H1 (cell line): ENCODE measurements around the gene APOL2. TPM values are rescaled to one million over a fixed set of nuclear protein-coding genes. Genes with fewer than 3 reads are reported as not detected.
A peak's percentile ranks its signal among the peaks of the same experiment; 100 is the strongest.

Source experiments
- ASH2L ChIP-seq: fragments of 200-600, 300-600 bp; sonication (generic); IDR thresholded peaks from one replicate; pipeline ENCODE4 v1.7.1; 2017; ENCODE audit warnings: low read length
- BRCA1 ChIP-seq: IDR thresholded peaks from 2 replicates; pipeline ENCODE4 v1.6.1; 2012; ENCODE audit warnings: low read depth, low read length, improper control_type of control experiment
- EGR1 ChIP-seq: IDR thresholded peaks from 2 replicates; pipeline ENCODE4 v1.6.1; 2011; ENCODE audit warnings: low read depth, low read length, borderline replicate concordance
- HDAC2 ChIP-seq, 2 experiments: fragments of 300-600 bp in 1 of 2; sonication (generic) in 1 of 2; IDR thresholded peaks; 2 replicates each; pipeline ENCODE4 v1.6.1; 2011 to 2012; ENCODE audit warnings: low read depth in 2 of 2, low read length in 2 of 2, mild to moderate bottlenecking in 2 of 2, moderate library complexity in 2 of 2, borderline replicate concordance in 1 of 2, inconsistent platforms in 1 of 2
- JUN ChIP-seq: IDR thresholded peaks from 2 replicates; pipeline ENCODE4 v1.6.1; 2011; ENCODE audit warnings: low read depth, mild to moderate bottlenecking, improper control_type of control experiment, low read length
- KDM1A ChIP-seq: fragments of 200-600, 300-600 bp; sonication (generic); IDR thresholded peaks from 2 replicates; pipeline ENCODE4 v1.7.1; 2016; ENCODE audit warnings: mild to moderate bottlenecking, low read length, borderline replicate concordance
- POLR2A ChIP-seq, 2 experiments: IDR thresholded peaks; 1 replicate in 1 of 2; 2 replicates in 1 of 2; pipeline ENCODE4 v1.6.1; 2011; ENCODE audit warnings: low read depth in 2 of 2, low read length in 2 of 2, mild to moderate bottlenecking in 2 of 2; ENCODE audit errors: control extremely low read depth in 1 of 2
- RBBP5 ChIP-seq: IDR thresholded peaks from 2 replicates; pipeline ENCODE4 v1.7.1; 2012; ENCODE audit warnings: low read depth, mild to moderate bottlenecking, inconsistent platforms, low read length, moderate library complexity, borderline replicate concordance
- TCF12 ChIP-seq: IDR thresholded peaks from 2 replicates; pipeline ENCODE4 v1.6.1; 2011; ENCODE audit warnings: low read depth, mild to moderate bottlenecking, low read length
- polyA plus RNA-seq, 7 experiments: library from polyadenylated mRNA; depleted of rRNA in 3 of 7; stranded (reverse) in 5 of 7; unstranded in 2 of 7; fragments of >200 nt in 5 of 7; fragments of 200-250 nt in 2 of 7; gene quantifications; 1 replicate in 5 of 7; 2 replicates in 1 of 7; 4 replicates in 1 of 7; pipeline versions ENCODE4 v1.2.1 to v1.2.3, GENCODE V29; 2011 to 2013; ENCODE audit warnings: missing spikeins in 2 of 7, mixed read lengths in 2 of 7
- total RNA-seq: library from RNA; stranded (reverse); fragmentation: NEBNext Ultra II Directional; extraction: Animal tissue kit (Norgen Biotek cat#: 25700); gene quantifications from 2 replicates; pipeline ENCODE4 v1.2.1, GENCODE V29; 2021
- TF ChIP-seq, protein P1 (sequence below): IDR thresholded peaks from 2 replicates; pipeline ENCODE4 v1.6.1; 2012; ENCODE audit warnings: inconsistent platforms
- TF ChIP-seq, protein P2 (sequence below): IDR thresholded peaks from 2 replicates; pipeline ENCODE4 v1.6.1; 2012; ENCODE audit warnings: inconsistent platforms

Gene APOL2
- total and polyA plus RNA-seq, 2 of the 8 experiments (the other 6 are each of a cell fraction or from before 2014, with no cell fraction given) = 8.1 to 11.0 TPM

DNA sequence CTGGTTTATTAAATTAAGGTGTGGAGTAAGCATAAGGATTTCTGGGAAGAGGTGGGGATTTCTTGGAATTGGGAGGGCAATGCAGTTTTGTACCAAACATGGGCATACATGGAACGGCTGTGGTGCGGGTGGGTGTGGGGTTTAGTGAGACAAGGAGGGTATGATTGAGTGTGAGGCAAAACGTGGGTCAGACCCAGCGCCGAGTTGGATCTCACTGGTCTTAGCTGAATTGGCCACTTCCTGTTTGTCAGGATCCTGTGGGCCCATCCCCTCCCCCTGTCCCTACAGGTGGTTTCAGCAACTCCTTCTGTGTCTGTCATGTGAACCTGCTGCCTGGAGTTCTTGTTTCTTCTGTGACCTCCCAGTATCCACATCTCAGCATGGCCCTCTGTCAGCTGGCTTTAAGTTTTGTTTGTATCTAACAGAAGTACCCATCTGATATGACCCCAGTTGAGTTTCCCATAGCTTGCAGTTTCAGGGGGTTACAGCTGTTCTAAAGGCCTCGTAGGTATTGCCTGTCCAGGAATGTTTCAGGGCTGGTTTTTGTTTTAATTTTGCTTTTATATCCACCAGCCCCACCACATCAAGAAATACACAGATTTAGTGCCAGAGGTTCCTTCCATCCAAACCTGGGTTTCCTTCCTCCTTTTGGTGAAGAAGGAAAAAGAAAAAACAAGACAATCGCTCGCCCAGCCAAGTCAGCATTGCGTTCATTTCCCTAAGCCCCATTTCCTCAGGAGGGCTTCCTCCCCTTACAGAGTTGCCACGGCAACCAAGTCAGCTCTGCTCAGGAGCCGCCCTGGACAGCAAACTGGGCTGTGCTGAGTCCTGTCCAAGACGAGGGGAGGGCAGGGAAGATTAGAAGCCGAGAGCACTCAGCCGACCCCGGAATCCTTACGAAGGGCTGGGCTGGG is 19.6 kb upstream of the APOL2 start (continued):
- TF ChIP-seq, protein P1, sequence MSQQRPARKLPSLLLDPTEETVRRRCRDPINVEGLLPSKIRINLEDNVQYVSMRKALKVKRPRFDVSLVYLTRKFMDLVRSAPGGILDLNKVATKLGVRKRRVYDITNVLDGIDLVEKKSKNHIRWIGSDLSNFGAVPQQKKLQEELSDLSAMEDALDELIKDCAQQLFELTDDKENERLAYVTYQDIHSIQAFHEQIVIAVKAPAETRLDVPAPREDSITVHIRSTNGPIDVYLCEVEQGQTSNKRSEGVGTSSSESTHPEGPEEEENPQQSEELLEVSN = no peak
- TF ChIP-seq ASH2L (peak; percentile 53), RBBP5 (peak; percentile 78), EGR1 (no peak), BRCA1 (no peak), KDM1A (no peak), TCF12 (no peak), POLR2A (IDR thresholded peaks at IDR 0.05; ENCODE audit: control extremely low read depth in 1 of 2, low read depth in 2 of 2, low read length in 2 of 2) (peak in 1 of 2 experiments; percentile 27; a peak in 1 of 3 replicates), JUN (no peak), HDAC2 (IDR thresholded peaks at IDR 0.05; ENCODE audit: borderline replicate concordance in 1 of 2, low read depth in 2 of 2, low read length in 2 of 2) (no peak)
- TF ChIP-seq, protein P2, sequence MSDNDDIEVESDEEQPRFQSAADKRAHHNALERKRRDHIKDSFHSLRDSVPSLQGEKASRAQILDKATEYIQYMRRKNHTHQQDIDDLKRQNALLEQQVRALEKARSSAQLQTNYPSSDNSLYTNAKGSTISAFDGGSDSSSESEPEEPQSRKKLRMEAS = peak; percentile 52; the same call in 1 of the 2 replicates
- TF ChIP-seq, all 59 proteins: peak for 6
